ENCODE measurements around the gene TTLL9. TPM values are rescaled to one million over a fixed set of nuclear protein-coding genes. Genes with fewer than 3 reads are reported as not detected.

Gene TTLL9
- total and polyA plus RNA-seq, 2 of the 13 experiments (the other 11 are each of a cell fraction or from before 2014, with no cell fraction given), result not detected

GRCh38 chr20:31922181-31922580, 51.7 kb downstream of the TTLL9 start:
- ATAC-seq, result no peak
- WGBS (ENCODE audit: low lambda C conversion rate), result 6% methylated on average over 4 of the region's 4 CpGs
- Histone ChIP-seq H3K9ac (ENCODE audit: insufficient read depth, low read depth, low read length) (no peak overlapping the region), H3K79me2 (ENCODE audit: insufficient read depth, low read length) (no peaks in the 10 kb centered on the region), H4K20me1 (ENCODE audit: insufficient read depth, low read length) (no peaks in the 10 kb centered on the region), H3K36me3 (replicated peaks in 1 of 2; ENCODE audit: control insufficient read depth in 1 of 2, insufficient read depth in 2 of 2, low read length in 2 of 2) (no peaks in the 10 kb centered on the region), H3K4me1 (ENCODE audit: insufficient read depth, low read length) (no peaks in the 10 kb centered on the region), H3K4me2 (ENCODE audit: low read depth, low read length) (no peak overlapping the region), H3K9me3 (ENCODE audit: low read length) (no peaks in the 10 kb centered on the region), H2AFZ (ENCODE audit: low read length) (no peak overlapping the region), H3K4me3 (replicated peaks in 1 of 3; ENCODE audit: insufficient read depth in 1 of 3, low read depth in 2 of 3, low read length in 3 of 3) (no peak overlapping the region), H3K27ac (ENCODE audit: extremely low read length, insufficient read depth, low read length) (no peak overlapping the region), H3K27me3 (ENCODE audit: control insufficient read depth in 1 of 2, insufficient read depth in 2 of 2, low read length in 2 of 2) (peaks cover 6 to 57% of the 10 kb centered on the region in 2 experiments)
- TF ChIP-seq ZBTB7B (CRISPR knock-in tag; IDR thresholded peaks at IDR 0.05) (no peak), CEBPB (IDR thresholded peaks at IDR 0.05; ENCODE audit: borderline replicate concordance, low read depth, low read length) (peak; percentile 50; the same call in 1 of the 2 replicates), ZNF484 (CRISPR knock-in tag; IDR thresholded peaks at IDR 0.05; ENCODE audit: borderline replicate concordance, low read depth) (no peak)
- intact Hi-C loops (cut with micrococcal nuclease; ENCODE audit: unreplicated experiment), result no loop called here
- ChIA-PET CTCF (ENCODE audit: low intra/inter-chr PET ratio, low total read pairs) (no interaction called here), POLR2A (no interaction called here)
- DNase-seq (ENCODE audit: low spot score), result no peak
- in situ Hi-C loops (cut with HindIII; ENCODE audit: extremely low pct_ligation_motif_present, low pct_unique_long_range_greater_than_20kb), result no loop called here
- FAIRE-seq, result no peak
- no TSS peak for BruUV-seq (replicated peaks)

GRCh38 chr20:31922588-31922987, 52.2 kb downstream of the TTLL9 start:
- intact Hi-C loops (cut with micrococcal nuclease; ENCODE audit: unreplicated experiment), result no loop called here
- no peak overlapping the region for H3K4me3 ChIP-seq (replicated peaks in 1 of 3; ENCODE audit: insufficient read depth in 1 of 3, low read depth in 2 of 3, low read length in 3 of 3)
- WGBS (ENCODE audit: low lambda C conversion rate), result 18% methylated on average over 4 of the region's 4 CpGs
- no peak overlapping the region for H3K9ac ChIP-seq (ENCODE audit: insufficient read depth, low read depth, low read length)
- H2AFZ ChIP-seq (ENCODE audit: low read length), result no peak overlapping the region
- H3K4me2 ChIP-seq (ENCODE audit: low read depth, low read length), result no peak overlapping the region
- H3K9me3 ChIP-seq (ENCODE audit: low read length), result no peaks in the 10 kb centered on the region
- in situ Hi-C loops (cut with HindIII; ENCODE audit: extremely low pct_ligation_motif_present, low pct_unique_long_range_greater_than_20kb), result no loop called here
- no peaks in the 10 kb centered on the region for H3K36me3 ChIP-seq (replicated peaks in 1 of 2; ENCODE audit: control insufficient read depth in 1 of 2, insufficient read depth in 2 of 2, low read length in 2 of 2)
- DNase-seq (ENCODE audit: low spot score) (no peak), FAIRE-seq (no peak), ATAC-seq (no peak)
- peaks cover 6 to 55% of the 10 kb centered on the region in 2 experiments for H3K27me3 ChIP-seq (ENCODE audit: control insufficient read depth in 1 of 2, insufficient read depth in 2 of 2, low read length in 2 of 2)
- BruUV-seq (replicated peaks), result no TSS peak
- TF ChIP-seq ZMYM3 (CRISPR knock-in tag; IDR thresholded peaks at IDR 0.05), result 0 out of 2 replicates have a peak, but pooled peaks have one; percentile 15
- TF ChIP-seq EHMT2 (IDR thresholded peaks at IDR 0.05; ENCODE audit: borderline replicate concordance, low read depth, low read length), result no peak
- TF ChIP-seq ZNF768 (CRISPR knock-in tag; IDR thresholded peaks at IDR 0.05), result peak; percentile 73; the same call in 1 of the 2 replicates
- no peak for TF ChIP-seq MNT (IDR thresholded peaks at IDR 0.05)
- TF ChIP-seq HNF1B (CRISPR knock-in tag; IDR thresholded peaks at IDR 0.05), result no peak
- no peak for TF ChIP-seq PHF8 (CRISPR knock-in tag; IDR thresholded peaks at IDR 0.05)
- ChIA-PET CTCF (ENCODE audit: low intra/inter-chr PET ratio, low total read pairs) (no interaction called here), POLR2A (no interaction called here)
- H4K20me1 ChIP-seq (ENCODE audit: insufficient read depth, low read length), result no peaks in the 10 kb centered on the region
- no peak overlapping the region for H3K27ac ChIP-seq (ENCODE audit: extremely low read length, insufficient read depth, low read length)
- no peaks in the 10 kb centered on the region for H3K79me2 ChIP-seq (ENCODE audit: insufficient read depth, low read length)
- no peaks in the 10 kb centered on the region for H3K4me1 ChIP-seq (ENCODE audit: insufficient read depth, low read length)

All from HepG2 (cell line).